Measurements from ENCODE around the gene HAUS8. TPM values are rescaled to one million over a fixed set of nuclear protein-coding genes. Genes with fewer than 3 reads are reported as not detected.

The HAUS8 gene
- total RNA-seq, 6 experiments from 2014 or later = 7.6 to 13.2 (median 12.2) TPM

- Mint-ChIP-seq H3K27ac (no peak overlapping the region), H3K4me1 (ENCODE audit: low read depth) (peaks cover 6% of the 10 kb centered on the region), H3K36me3 (ENCODE audit: low read depth) (peaks cover 35% of the 10 kb centered on the region), H3K9me3 (no peaks in the 10 kb centered on the region; the same call in 1 of the 2 replicates), H3K4me3 (no peak overlapping the region), H3K27me3 (ENCODE audit: insufficient read depth) (no peaks in the 10 kb centered on the region)
- no peak for TF ChIP-seq CTCF (IDR thresholded peaks at IDR 0.05)
- DNase-seq = no peak
Measured at GRCh38 chr19:17061691-17062090, 13.6 kb downstream of the HAUS8 start.

- H3K9me3 Mint-ChIP-seq = no peaks in the 10 kb centered on the region; the same call in 1 of the 2 replicates
- no peak for TF ChIP-seq CTCF (IDR thresholded peaks at IDR 0.05)
- no peak overlapping the region for H3K27ac Mint-ChIP-seq
- no peak overlapping the region for H3K4me3 Mint-ChIP-seq
- no peaks in the 10 kb centered on the region for H3K27me3 Mint-ChIP-seq (ENCODE audit: insufficient read depth)
- H3K36me3 Mint-ChIP-seq (ENCODE audit: low read depth) = peaks cover 31% of the 10 kb centered on the region
- peaks cover 6% of the 10 kb centered on the region for H3K4me1 Mint-ChIP-seq (ENCODE audit: low read depth)
- no peak for DNase-seq
Measured at GRCh38 chr19:17061205-17061604, 14.0 kb downstream of the HAUS8 start.

DNA sequence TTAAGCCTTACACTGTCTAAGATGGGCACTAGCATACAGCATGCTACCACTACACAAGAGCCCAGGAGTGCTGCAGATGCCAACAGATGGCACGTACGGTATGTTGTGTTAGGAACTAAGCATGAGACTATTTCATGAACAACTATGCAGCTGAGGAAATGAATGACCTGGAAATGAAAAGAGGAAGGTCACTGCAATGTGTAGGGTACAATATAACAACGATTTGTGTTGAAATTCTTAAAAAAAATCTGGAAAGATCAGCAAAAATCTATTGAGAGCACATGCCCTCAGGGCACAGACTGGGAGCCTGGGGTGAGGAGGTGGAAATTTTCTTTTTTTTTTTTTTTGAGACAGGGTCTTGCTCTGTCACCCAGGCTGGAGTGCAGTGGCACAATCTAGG, 14.4 kb downstream of the HAUS8 start:
- DNase-seq = no peak
- peaks cover 6% of the 10 kb centered on the region for H3K4me1 Mint-ChIP-seq (ENCODE audit: low read depth)
- H3K27me3 Mint-ChIP-seq (ENCODE audit: insufficient read depth) = no peaks in the 10 kb centered on the region; the same call in 1 of the 2 replicates
- H3K27ac Mint-ChIP-seq = no peak overlapping the region
- TF ChIP-seq CTCF (IDR thresholded peaks at IDR 0.05) = no peak
- peaks cover 31% of the 10 kb centered on the region for H3K36me3 Mint-ChIP-seq (ENCODE audit: low read depth)
- no peak overlapping the region for H3K4me3 Mint-ChIP-seq
- no peaks in the 10 kb centered on the region; the same call in 1 of the 2 replicates for H3K9me3 Mint-ChIP-seq

DNA sequence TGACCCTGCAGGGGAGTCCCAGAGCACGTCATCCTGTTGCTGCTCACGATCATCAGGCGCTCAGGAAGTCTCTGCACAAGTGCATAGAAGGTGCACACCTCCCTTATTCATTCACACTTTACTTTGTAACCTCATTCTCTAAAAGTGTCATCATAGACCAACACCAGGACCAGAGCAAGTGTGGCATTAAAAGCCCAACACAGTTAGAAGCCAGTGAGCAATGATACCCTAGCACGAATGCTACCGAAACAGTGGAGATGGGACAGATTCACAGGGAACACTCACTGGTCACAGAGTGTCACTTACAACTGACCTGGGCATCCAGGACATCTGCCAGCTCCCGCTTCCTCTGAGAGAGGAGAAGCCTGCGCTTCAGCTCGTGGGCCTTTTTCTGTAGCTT, 17.0 kb downstream of the HAUS8 start:
- Mint-ChIP-seq H3K9me3 (no peaks in the 10 kb centered on the region; the same call in 1 of the 2 replicates), H3K27ac (no peak overlapping the region), H3K27me3 (ENCODE audit: insufficient read depth) (no peaks in the 10 kb centered on the region; the same call in 1 of the 2 replicates), H3K4me3 (no peak overlapping the region), H3K4me1 (ENCODE audit: low read depth) (no peaks in the 10 kb centered on the region), H3K36me3 (ENCODE audit: low read depth) (peaks cover 19% of the 10 kb centered on the region)
- no peak for TF ChIP-seq CTCF (IDR thresholded peaks at IDR 0.05)
- no peak for DNase-seq

DNA sequence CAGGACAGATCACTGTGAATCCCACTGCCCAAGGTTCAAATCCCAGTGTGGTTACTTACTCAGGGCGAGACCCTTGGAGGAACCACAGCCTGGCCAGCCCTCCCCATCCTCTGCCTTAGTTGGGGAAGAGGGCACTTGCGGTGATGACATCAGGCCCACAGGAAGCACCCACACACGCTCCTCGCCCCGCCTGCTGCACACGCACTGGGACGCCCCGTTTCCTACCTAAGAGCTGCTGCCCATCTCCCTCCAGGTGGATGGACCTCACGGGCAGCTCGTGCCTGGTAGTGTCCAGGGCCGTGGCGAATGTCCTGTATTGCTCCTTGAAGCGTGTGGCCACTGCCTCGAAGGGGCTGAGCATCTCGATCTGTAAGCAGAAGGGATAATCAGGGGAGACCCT, 19.6 kb downstream of the HAUS8 start:
- H3K4me1 Mint-ChIP-seq (ENCODE audit: low read depth) = no peaks in the 10 kb centered on the region
- H3K27me3 Mint-ChIP-seq (ENCODE audit: insufficient read depth) = no peaks in the 10 kb centered on the region; the same call in none of the 2 replicates
- TF ChIP-seq CTCF (IDR thresholded peaks at IDR 0.05) = no peak
- no peak overlapping the region for H3K4me3 Mint-ChIP-seq
- no peak for DNase-seq
- H3K36me3 Mint-ChIP-seq (ENCODE audit: low read depth) = peaks cover 30% of the 10 kb centered on the region
- no peak overlapping the region for H3K27ac Mint-ChIP-seq
- H3K9me3 Mint-ChIP-seq = no peaks in the 10 kb centered on the region; the same call in 1 of the 2 replicates

DNA sequence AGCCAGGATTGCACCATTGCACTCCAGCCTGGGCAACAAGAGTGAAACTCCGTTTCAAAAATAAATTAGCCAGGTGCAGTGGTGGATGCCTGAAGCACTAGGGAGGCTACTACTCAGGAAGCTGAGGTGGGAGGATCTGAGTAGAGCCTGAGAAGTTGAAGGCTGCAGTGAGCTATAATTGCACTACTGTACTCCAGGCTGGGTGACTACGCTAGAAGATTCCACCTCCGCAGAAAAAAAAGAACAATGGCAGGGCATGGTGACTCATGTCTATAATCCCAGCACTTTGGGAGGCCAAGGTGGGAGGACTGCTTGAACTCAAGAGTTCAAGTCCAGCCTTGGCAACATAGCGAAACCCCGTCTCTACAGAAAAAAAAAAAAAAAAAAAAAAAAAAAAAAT, 20.5 kb downstream of the HAUS8 start:
- no peaks in the 10 kb centered on the region; the same call in none of the 2 replicates for H3K27me3 Mint-ChIP-seq (ENCODE audit: insufficient read depth)
- no peak for TF ChIP-seq CTCF (IDR thresholded peaks at IDR 0.05)
- H3K27ac Mint-ChIP-seq = no peak overlapping the region
- H3K9me3 Mint-ChIP-seq = no peaks in the 10 kb centered on the region; the same call in 1 of the 2 replicates
- peaks cover 29% of the 10 kb centered on the region for H3K36me3 Mint-ChIP-seq (ENCODE audit: low read depth)
- no peak for DNase-seq
- no peak overlapping the region for H3K4me3 Mint-ChIP-seq
- H3K4me1 Mint-ChIP-seq (ENCODE audit: low read depth) = peaks cover 4% of the 10 kb centered on the region
